Activated CD8-positive, alpha-beta T cell treated with anti-CD3 and anti-CD28 coated beads for 36 hours (primary cell): Measurements from ENCODE around the gene DNM2. TPM values are rescaled to one million over a fixed set of nuclear protein-coding genes. Genes with fewer than 3 reads are reported as not detected.

Experiments used
- ATAC-seq: fragments of 200-7000 bp; cut with Tn5 transposase; one replicate; pipeline ENCODE4 v1.10.0; 2021; ENCODE audit warnings: mild to moderate bottlenecking, moderate library complexity
- CTCF ChIA-PET: fragments of 350-600 bp; sonication (Branson Sonifier 250); formaldehyde crosslinking; loops from one replicate; lab custom pipeline; 2021; ENCODE audit warnings: antibody characterized with exemption; lab: Charles Lee
- POLR2A ChIA-PET: fragments of 350-600 bp; sonication (Branson Sonifier 250); formaldehyde crosslinking; loops from one replicate; lab custom pipeline; 2021; ENCODE audit warnings: antibody characterized with exemption; lab: Charles Lee
- DNase-seq: peaks from one replicate; pipeline ENCODE4 v3.0.0-alpha.2; 2020
- H3K27ac Mint-ChIP-seq: one replicate; pipeline ENCODE4 v1.8.0; 2021; ENCODE audit warnings: mild to moderate bottlenecking, mixed read lengths
- H3K27me3 Mint-ChIP-seq: one replicate; pipeline ENCODE4 v1.8.0; 2021; ENCODE audit warnings: mixed read lengths
- H3K36me3 Mint-ChIP-seq: one replicate; pipeline ENCODE4 v1.8.0; 2021; ENCODE audit warnings: low read depth, mixed read lengths
- H3K4me1 Mint-ChIP-seq: one replicate; pipeline ENCODE4 v1.8.0; 2021; ENCODE audit warnings: low read depth, mixed read lengths
- H3K4me3 Mint-ChIP-seq: one replicate; pipeline ENCODE4 v1.8.0; 2021; ENCODE audit warnings: mild to moderate bottlenecking, moderate library complexity, mixed read lengths
- H3K9me3 Mint-ChIP-seq: one replicate; pipeline ENCODE4 v1.8.0; 2021; ENCODE audit warnings: mixed read lengths
- CTCF ChIP-seq: fragments of 200-600 bp; IDR thresholded peaks from one replicate; pipeline ENCODE4 v1.8.0; 2022; ENCODE audit warnings: antibody characterized with exemption, mild to moderate bottlenecking
- intact Hi-C: fragments of 100-400 bp; cut with micrococcal nuclease; formaldehyde crosslinking; loops from one replicate; pipeline ENCODE4 v1.10.0; 2022
- total RNA-seq, 2 experiments: library from RNA; stranded (reverse); gene quantifications; one replicate each; pipeline ENCODE4 v1.2.3, GENCODE V29; 2021

Gene DNM2
- total RNA-seq, 2 experiments from 2014 or later: 151 to 153 TPM

- ChIA-PET POLR2A (interaction anchor here (0.8 kb wide), 1 partner anchor 139 kb away, joined by 3 read pairs; no protein-coding TSS in a partner anchor), CTCF (no interaction called here)
- H3K36me3 Mint-ChIP-seq: peaks cover 23% of the 10 kb centered on the region
- TF ChIP-seq CTCF: no peak
- H3K27me3 Mint-ChIP-seq: no peaks in the 10 kb centered on the region
- ATAC-seq (no peak), DNase-seq (no peak)
- no peaks in the 10 kb centered on the region for H3K9me3 Mint-ChIP-seq
- peaks cover 45% of the 10 kb centered on the region for H3K4me1 Mint-ChIP-seq
- H3K4me3 Mint-ChIP-seq: no peak overlapping the region
- intact Hi-C loops: no loop called here
- peak overlapping the region; percentile 32 for H3K27ac Mint-ChIP-seq
Observed at GRCh38 chr19:10737722-10738121, 19.8 kb downstream of the DNM2 start.

- Mint-ChIP-seq H3K4me3 (no peak overlapping the region), H3K4me1 (peaks cover 57% of the 10 kb centered on the region), H3K36me3 (peaks cover 23% of the 10 kb centered on the region), H3K27me3 (no peaks in the 10 kb centered on the region), H3K9me3 (no peaks in the 10 kb centered on the region), H3K27ac (no peak overlapping the region)
- ATAC-seq (no peak), DNase-seq (no peak)
- intact Hi-C loops: no loop called here
- TF ChIP-seq CTCF: no peak
- POLR2A ChIA-PET: no interaction called here
- CTCF ChIA-PET: no interaction called here
Observed at GRCh38 chr19:10740798-10741197, 22.9 kb downstream of the DNM2 start.

GRCh38 chr19:10742476-10742875 lies 24.6 kb downstream of the DNM2 start:
- POLR2A ChIA-PET: interaction anchor here (0.6 to 1.0 kb wide), 2 partner anchors 14 to 749 kb away, joined by 3 read pairs; no protein-coding TSS in a partner anchor
- DNase-seq (no peak), ATAC-seq (no peak)
- H3K36me3 Mint-ChIP-seq: peaks cover 18% of the 10 kb centered on the region
- no peak overlapping the region for H3K4me3 Mint-ChIP-seq
- peaks cover 53% of the 10 kb centered on the region for H3K4me1 Mint-ChIP-seq
- H3K9me3 Mint-ChIP-seq: no peaks in the 10 kb centered on the region
- TF ChIP-seq CTCF: no peak
- intact Hi-C loops: no loop called here
- no peaks in the 10 kb centered on the region for H3K27me3 Mint-ChIP-seq
- CTCF ChIA-PET: interaction anchor here (0.6 to 1.8 kb wide), 3 partner anchors 11 to 162 kb away, joined by 3 to 6 read pairs (median 4); partner anchors contain the start of gene DNM2
- H3K27ac Mint-ChIP-seq: no peak overlapping the region

GRCh38 chr19:10744253-10744798 lies 26.4 kb downstream of the DNM2 start:
- CTCF ChIA-PET: no interaction called here
- no peaks in the 10 kb centered on the region for H3K27me3 Mint-ChIP-seq

More at GRCh38 chr19:10744253-10744798, 26.4 kb downstream of the DNM2 start:
- peaks cover 14% of the 10 kb centered on the region for H3K36me3 Mint-ChIP-seq
- no peak for TF ChIP-seq CTCF
- DNase-seq (no peak), ATAC-seq (no peak)
- POLR2A ChIA-PET: no interaction called here
- no peaks in the 10 kb centered on the region for H3K9me3 Mint-ChIP-seq
- intact Hi-C loops: no loop called here
- no peak overlapping the region for H3K4me3 Mint-ChIP-seq
- H3K27ac Mint-ChIP-seq: no peak overlapping the region
- H3K4me1 Mint-ChIP-seq: peaks cover 63% of the 10 kb centered on the region
